Muscle of arm (tissue), 12 donors: ENCODE data around the gene NOMO2. TPM values are rescaled to one million over a fixed set of nuclear protein-coding genes. Genes with fewer than 3 reads are reported as not detected.

Source experiments
- polyA plus RNA-seq, 12 donors: library from polyadenylated mRNA; unstranded; fragments of 120-200 nt; gene quantifications; one replicate each; pipeline ENCODE4 v1.2.1, GENCODE V29; 2013; ENCODE audit not compliant: insufficient read length in 12 of 12

Gene NOMO2
- polyA plus RNA-seq, 12 donors: 38.5 to 71.0 (median 58.9) TPM; not detected in 1

Other genes with a start within 250 kb of the NOMO2 start
- 100 to 1,000 TPM in 1 of 12 donors, 10 to 100 TPM in 2, 1 to 10 TPM in 4, under 1 TPM in 2, not detected in 3; 0.27 to 102 (median 1.8) TPM for gene NPIPA8, start 225.4 kb downstream of the NOMO2 start, polyA plus RNA-seq
- 1,000 to 10,000 TPM; 1,448 to 2,680 (median 2,020) TPM for gene RPS15A, start 228.2 kb upstream of the NOMO2 start, polyA plus RNA-seq
- gene ARL6IP1, start 239.5 kb upstream of the NOMO2 start, polyA plus RNA-seq: 100 to 1,000 TPM in 6 of 12 donors, 10 to 100 TPM in 5, not detected in 1; 63.1 to 199 (median 100) TPM